GM12801 (cell line): ENCODE results near the gene PFKFB2.

ENCODE experiments used
- TF ChIP-seq, protein P1 (sequence below): IDR thresholded peaks from one replicate; pipeline ENCODE4 v1.5.1; 2011; ENCODE audit warnings: control low read depth; ENCODE audit not compliant: insufficient read length; ENCODE audit errors: extremely low read depth

The PFKFB2 gene

GRCh38 chr1:207088701-207089626 lies 35.9 kb downstream of the PFKFB2 start, which contains the start of gene C4BPB:
Gene C4BPB (plus strand): TSS chr1:207088860. CDS start chr1:207089532, 672 bp downstream.
- TF ChIP-seq, protein P1, sequence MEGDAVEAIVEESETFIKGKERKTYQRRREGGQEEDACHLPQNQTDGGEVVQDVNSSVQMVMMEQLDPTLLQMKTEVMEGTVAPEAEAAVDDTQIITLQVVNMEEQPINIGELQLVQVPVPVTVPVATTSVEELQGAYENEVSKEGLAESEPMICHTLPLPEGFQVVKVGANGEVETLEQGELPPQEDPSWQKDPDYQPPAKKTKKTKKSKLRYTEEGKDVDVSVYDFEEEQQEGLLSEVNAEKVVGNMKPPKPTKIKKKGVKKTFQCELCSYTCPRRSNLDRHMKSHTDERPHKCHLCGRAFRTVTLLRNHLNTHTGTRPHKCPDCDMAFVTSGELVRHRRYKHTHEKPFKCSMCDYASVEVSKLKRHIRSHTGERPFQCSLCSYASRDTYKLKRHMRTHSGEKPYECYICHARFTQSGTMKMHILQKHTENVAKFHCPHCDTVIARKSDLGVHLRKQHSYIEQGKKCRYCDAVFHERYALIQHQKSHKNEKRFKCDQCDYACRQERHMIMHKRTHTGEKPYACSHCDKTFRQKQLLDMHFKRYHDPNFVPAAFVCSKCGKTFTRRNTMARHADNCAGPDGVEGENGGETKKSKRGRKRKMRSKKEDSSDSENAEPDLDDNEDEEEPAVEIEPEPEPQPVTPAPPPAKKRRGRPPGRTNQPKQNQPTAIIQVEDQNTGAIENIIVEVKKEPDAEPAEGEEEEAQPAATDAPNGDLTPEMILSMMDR: no peak

GRCh38 chr1:207089627-207090355 lies 36.7 kb downstream of the PFKFB2 start:
- TF ChIP-seq, protein P1: no peak

DNA sequence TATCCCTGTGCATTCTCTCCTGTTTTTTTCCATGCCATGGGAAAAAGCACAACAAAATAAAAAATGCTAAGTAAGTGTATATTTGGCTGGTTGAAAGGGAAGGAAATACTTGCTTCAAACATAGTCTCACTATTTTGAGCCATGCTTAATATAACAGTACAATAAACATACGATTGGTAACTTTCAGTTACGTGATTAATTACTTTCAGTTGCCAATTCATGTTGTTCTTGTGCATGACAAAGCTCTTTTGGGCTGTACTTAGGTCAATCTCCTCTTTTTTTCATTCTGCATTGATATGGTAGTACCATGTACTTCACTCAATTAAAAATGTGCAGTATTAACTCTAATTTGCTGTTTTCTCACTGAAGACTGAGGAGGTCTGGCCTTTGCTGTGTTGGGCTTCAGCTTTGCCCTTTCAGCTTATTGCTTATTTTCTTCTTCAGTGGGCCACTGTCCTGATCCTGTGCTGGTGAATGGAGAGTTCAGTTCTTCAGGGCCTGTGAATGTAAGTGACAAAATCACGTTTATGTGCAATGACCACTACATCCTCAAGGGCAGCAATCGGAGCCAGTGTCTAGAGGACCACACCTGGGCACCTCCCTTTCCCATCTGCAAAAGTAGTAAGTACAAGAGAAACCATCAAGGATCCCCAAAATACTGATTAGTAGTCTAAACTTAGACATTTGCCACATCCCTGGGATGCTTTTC lies 38.3 kb downstream of the PFKFB2 start:
- TF ChIP-seq, protein P1: no peak

- TF ChIP-seq, protein P1: no peak
Observed at GRCh38 chr1:207093944-207094343, 40.9 kb downstream of the PFKFB2 start.

- TF ChIP-seq, protein P1: no peak
Observed at GRCh38 chr1:207097871-207098324, 44.8 kb downstream of the PFKFB2 start.

DNA sequence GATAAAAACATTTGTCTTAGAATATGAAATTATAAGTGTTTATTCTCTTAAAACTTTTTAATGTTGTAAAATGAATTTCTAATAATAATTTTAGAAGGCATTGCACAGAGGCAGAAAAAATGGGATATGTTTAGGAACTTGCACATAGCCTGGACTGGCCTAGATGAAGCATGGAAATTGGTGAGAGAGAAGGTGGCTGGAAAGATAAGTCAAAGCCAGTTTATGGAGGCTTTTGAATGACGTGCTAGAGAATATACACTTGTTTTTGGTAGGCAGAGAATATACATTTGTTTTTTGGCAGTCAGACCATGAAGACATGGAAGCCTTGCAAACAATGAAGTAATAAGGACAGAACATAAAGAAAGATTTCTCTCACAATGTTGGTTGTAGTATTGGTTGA lies 48.6 kb downstream of the PFKFB2 start:
- TF ChIP-seq, protein P1: no peak

DNA sequence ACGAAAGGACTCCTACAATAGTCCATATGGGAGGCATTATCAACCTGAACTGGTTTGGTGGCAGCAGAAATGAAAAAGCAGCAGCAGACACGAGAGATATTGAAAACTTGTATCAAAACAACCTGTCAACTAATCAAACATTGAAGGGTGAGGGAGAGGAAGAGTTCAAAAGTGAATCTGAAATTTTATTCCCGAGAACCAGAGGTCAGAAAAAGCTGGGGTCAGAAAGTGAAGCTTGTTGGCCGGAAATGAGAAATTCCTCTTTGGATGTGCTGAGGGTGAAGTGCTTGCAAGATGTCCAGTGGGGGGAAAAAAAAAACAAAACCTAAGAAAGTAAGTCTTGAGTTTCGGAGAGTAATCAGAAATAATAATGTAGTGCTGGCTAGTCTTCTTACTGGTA lies 49.1 kb downstream of the PFKFB2 start:
- TF ChIP-seq, protein P1: no peak
